GM12891 (cell line): ENCODE data around the gene CDKN1C.

ENCODE experiments used
- PAX5 ChIP-seq: IDR thresholded peaks from 2 replicates; pipeline ENCODE4 v1.6.1; 2011; ENCODE audit warnings: low read length, moderate library complexity, mild to moderate bottlenecking; ENCODE audit not compliant: insufficient read depth, severe bottlenecking
- POLR2A ChIP-seq: IDR thresholded peaks from 2 replicates; pipeline ENCODE4 v1.6.1; 2011; ENCODE audit warnings: low read depth, low read length, control low read depth
- POLR2AphosphoS5 ChIP-seq: IDR thresholded peaks from 2 replicates; pipeline ENCODE4 v1.6.1; 2011; ENCODE audit warnings: low read depth, low read length, control low read depth
- POU2F2 ChIP-seq: IDR thresholded peaks from 2 replicates; pipeline ENCODE4 v1.6.1; 2011; ENCODE audit warnings: low read depth, mild to moderate bottlenecking, control low read depth, low read length, moderate library complexity
- SPI1 ChIP-seq: IDR thresholded peaks from 2 replicates; pipeline ENCODE4 v1.6.1; 2011; ENCODE audit warnings: low read depth, low read length, control low read depth
- TAF1 ChIP-seq: IDR thresholded peaks from 2 replicates; pipeline ENCODE4 v1.6.1; 2011; ENCODE audit warnings: low read depth, low read length, control low read depth

DNA sequence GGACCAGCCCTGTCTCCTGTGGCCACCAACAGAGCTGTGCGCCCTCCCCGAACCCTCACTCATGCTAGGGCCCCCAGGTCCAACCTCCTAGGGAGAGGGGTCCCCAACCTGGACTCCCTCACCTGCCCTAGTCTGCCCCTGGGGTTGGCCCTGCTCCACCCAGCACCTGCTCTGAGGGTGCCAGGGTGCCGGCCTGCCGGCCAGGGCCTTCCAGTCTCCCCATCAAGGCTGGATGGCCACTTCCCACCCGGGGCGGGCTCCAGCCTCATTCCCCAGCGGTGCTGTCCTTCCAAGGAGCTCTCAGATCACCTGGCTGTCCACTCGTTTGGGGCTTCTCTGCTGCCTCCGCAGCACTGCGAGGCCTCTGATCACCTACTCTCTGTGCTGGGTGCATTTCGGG is 39.1 kb downstream of the CDKN1C start:
- TF ChIP-seq POLR2A, result no peak
- TF ChIP-seq POLR2AphosphoS5, result no peak
- no peak for TF ChIP-seq TAF1
- TF ChIP-seq SPI1, result no peak
- TF ChIP-seq PAX5, result no peak
- TF ChIP-seq POU2F2, result no peak
